ENCODE results near the gene PNPLA8. TPM values are rescaled to one million over a fixed set of nuclear protein-coding genes. Genes with fewer than 3 reads are reported as not detected.
"Not testable (repeated sequence)": the region's sequence is repeated elsewhere in the genome, so short reads cannot be mapped to it uniquely, and the experiment has no call there.

The PNPLA8 gene
- total and polyA plus RNA-seq, 2 donors (not counting 3 experiments of a cell fraction or from before 2014, with no cell fraction given) = 5.9 to 19.9 TPM

DNA sequence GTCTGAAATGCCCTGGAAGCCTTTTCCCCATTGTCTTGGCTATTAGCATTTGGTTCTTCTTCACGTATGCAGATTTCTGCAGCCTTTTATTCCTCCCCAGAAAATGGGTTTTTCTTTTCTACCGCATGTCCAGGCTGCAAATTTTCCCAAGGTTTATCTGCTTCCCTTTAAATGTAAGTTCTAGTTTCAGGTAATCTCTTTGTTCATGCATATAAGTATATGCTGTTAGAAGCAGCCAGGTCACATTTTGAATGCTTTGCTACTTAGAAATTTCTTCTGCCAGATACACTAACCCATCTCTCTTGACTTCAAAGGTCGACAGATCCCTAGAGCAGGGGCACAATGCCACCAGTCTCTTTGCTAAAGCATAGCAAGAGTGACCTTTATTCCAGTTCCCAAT lies 31.3 kb upstream of the PNPLA8 start:
- H3K27me3 ChIP-seq (ENCODE audit: control insufficient read depth in 2 of 2, insufficient read depth in 2 of 2, low read length in 2 of 2) = no peaks in the 10 kb centered on the region
- no peaks in the 10 kb centered on the region for H3K4me1 ChIP-seq (ENCODE audit: control insufficient read depth, extremely low read depth, insufficient read depth, low read length)
- DNase-seq (ENCODE audit: low read depth, low spot score) (no peak), FAIRE-seq (no peak)
- dilution Hi-C loops (cut with MboI; ENCODE audit: extremely low pct_ligation_motif_present, low sequenced_read_pairs) = no loop called here
- H3K9me3 ChIP-seq (replicated peaks; ENCODE audit: control insufficient read depth, insufficient read depth, low read length) = peaks cover 2% of the 10 kb centered on the region
- H3K79me2 ChIP-seq (ENCODE audit: control insufficient read depth, insufficient read depth, low read length) = no peaks in the 10 kb centered on the region
- no TSS peak for BruUV-seq (replicated peaks)
- H3K9me1 ChIP-seq (replicated peaks; ENCODE audit: control insufficient read depth, extremely low read depth, insufficient read depth, low read length) = no peaks in the 10 kb centered on the region
- H3K36me3 ChIP-seq (ENCODE audit: control insufficient read depth in 2 of 2, extremely low read depth in 1 of 2, insufficient read depth in 2 of 2, low read length in 2 of 2) = no peaks in the 10 kb centered on the region
- no peak overlapping the region for H3K27ac ChIP-seq (ENCODE audit: insufficient read depth, low read depth, low read length)
- H3K4me3 ChIP-seq (replicated peaks in 1 of 3; ENCODE audit: insufficient read depth in 1 of 3, low read depth in 1 of 3, low read length in 3 of 3) = no peak overlapping the region
- H4K20me1 ChIP-seq (replicated peaks; ENCODE audit: control insufficient read depth, extremely low read depth, insufficient read depth, low read length) = no peaks in the 10 kb centered on the region
- H3K9ac ChIP-seq (replicated peaks; ENCODE audit: extremely low read depth, insufficient read depth, low read length) = no peak overlapping the region
- no peak overlapping the region for H3K4me2 ChIP-seq (ENCODE audit: insufficient read depth, low read length)
- intact Hi-C loops (cut with micrococcal nuclease) = no loop called here
- no peak overlapping the region for H2AFZ ChIP-seq (ENCODE audit: low read depth, low read length)
- CTCF ChIA-PET = no interaction called here
- TF ChIP-seq JUN (IDR thresholded peaks at IDR 0.05; ENCODE audit: borderline replicate concordance, insufficient read depth, insufficient read length, low read depth) (no peak), MYC (IDR thresholded peaks at IDR 0.05; ENCODE audit: low read depth, low read length) (no peak), EZH2 (IDR thresholded peaks at IDR 0.05; ENCODE audit: borderline replicate concordance, low read depth, low read length, severe bottlenecking) (no peak), GATA2 (IDR thresholded peaks at IDR 0.05; ENCODE audit: insufficient read depth, insufficient read length, low read depth, low read length) (no peak), POLR2AphosphoS5 (IDR thresholded peaks at IDR 0.05; ENCODE audit: insufficient read depth, low read depth, low read length) (no peak), FOS (IDR thresholded peaks at IDR 0.05; ENCODE audit: borderline replicate concordance, insufficient read depth, low read length) (no peak), POLR2A (IDR thresholded peaks at IDR 0.05; ENCODE audit: low read depth, low read length) (no peak), MAX (IDR thresholded peaks at IDR 0.05; ENCODE audit: insufficient read depth, insufficient read length) (no peak)
- TF ChIP-seq, protein P1, sequence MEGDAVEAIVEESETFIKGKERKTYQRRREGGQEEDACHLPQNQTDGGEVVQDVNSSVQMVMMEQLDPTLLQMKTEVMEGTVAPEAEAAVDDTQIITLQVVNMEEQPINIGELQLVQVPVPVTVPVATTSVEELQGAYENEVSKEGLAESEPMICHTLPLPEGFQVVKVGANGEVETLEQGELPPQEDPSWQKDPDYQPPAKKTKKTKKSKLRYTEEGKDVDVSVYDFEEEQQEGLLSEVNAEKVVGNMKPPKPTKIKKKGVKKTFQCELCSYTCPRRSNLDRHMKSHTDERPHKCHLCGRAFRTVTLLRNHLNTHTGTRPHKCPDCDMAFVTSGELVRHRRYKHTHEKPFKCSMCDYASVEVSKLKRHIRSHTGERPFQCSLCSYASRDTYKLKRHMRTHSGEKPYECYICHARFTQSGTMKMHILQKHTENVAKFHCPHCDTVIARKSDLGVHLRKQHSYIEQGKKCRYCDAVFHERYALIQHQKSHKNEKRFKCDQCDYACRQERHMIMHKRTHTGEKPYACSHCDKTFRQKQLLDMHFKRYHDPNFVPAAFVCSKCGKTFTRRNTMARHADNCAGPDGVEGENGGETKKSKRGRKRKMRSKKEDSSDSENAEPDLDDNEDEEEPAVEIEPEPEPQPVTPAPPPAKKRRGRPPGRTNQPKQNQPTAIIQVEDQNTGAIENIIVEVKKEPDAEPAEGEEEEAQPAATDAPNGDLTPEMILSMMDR (IDR thresholded peaks at IDR 0.05; ENCODE audit: extremely low read depth in 1 of 2, insufficient read depth in 1 of 2, low read depth in 1 of 2, low read length in 2 of 2) = no peak
- POLR2A ChIA-PET = no interaction called here

DNA sequence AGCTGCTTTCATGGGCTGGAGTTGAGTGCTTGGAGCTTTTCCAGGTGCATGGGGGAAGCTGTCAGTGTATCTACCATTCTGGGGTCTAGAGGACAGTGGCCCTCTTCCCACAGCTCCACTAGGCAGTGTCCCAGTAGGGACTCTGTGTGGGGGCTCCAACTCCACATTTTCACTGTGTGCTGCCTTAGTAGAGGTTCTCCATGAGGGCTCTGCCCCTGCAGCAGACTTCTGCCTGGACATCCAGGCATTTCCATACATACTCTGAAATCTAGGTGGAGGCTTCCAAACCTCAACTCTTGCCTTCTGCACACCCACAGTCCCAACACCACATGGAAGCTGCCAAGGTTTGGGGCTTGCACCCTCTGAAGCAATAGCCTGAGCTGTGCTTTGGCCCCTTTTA lies 30.7 kb upstream of the PNPLA8 start:
- CTCF ChIA-PET; H4K20me1 ChIP-seq (replicated peaks; ENCODE audit: control insufficient read depth, extremely low read depth, insufficient read depth, low read length); POLR2A ChIA-PET; H3K9me3 ChIP-seq (replicated peaks; ENCODE audit: control insufficient read depth, insufficient read depth, low read length); H3K9ac ChIP-seq (replicated peaks; ENCODE audit: extremely low read depth, insufficient read depth, low read length); H3K27ac ChIP-seq (ENCODE audit: insufficient read depth, low read depth, low read length); H3K79me2 ChIP-seq (ENCODE audit: control insufficient read depth, insufficient read depth, low read length); H3K9me1 ChIP-seq (replicated peaks; ENCODE audit: control insufficient read depth, extremely low read depth, insufficient read depth, low read length); intact Hi-C loops (cut with micrococcal nuclease); H2AFZ ChIP-seq (ENCODE audit: low read depth, low read length); H3K4me3 ChIP-seq (replicated peaks in 1 of 3; ENCODE audit: insufficient read depth in 1 of 3, low read depth in 1 of 3, low read length in 3 of 3); BruUV-seq (replicated peaks); H3K27me3 ChIP-seq (ENCODE audit: control insufficient read depth in 2 of 2, insufficient read depth in 2 of 2, low read length in 2 of 2); DNase-seq (ENCODE audit: low read depth, low spot score); H3K4me1 ChIP-seq (ENCODE audit: control insufficient read depth, extremely low read depth, insufficient read depth, low read length); FAIRE-seq; H3K36me3 ChIP-seq (ENCODE audit: control insufficient read depth in 2 of 2, extremely low read depth in 1 of 2, insufficient read depth in 2 of 2, low read length in 2 of 2); dilution Hi-C loops (cut with MboI; ENCODE audit: extremely low pct_ligation_motif_present, low sequenced_read_pairs); H3K4me2 ChIP-seq (ENCODE audit: insufficient read depth, low read length): not testable (repeated sequence)

GRCh38 chr7:108548141-108548896 lies 22.4 kb upstream of the PNPLA8 start:
- H4K20me1 ChIP-seq (replicated peaks; ENCODE audit: control insufficient read depth, extremely low read depth, insufficient read depth, low read length); H3K9ac ChIP-seq (replicated peaks; ENCODE audit: extremely low read depth, insufficient read depth, low read length); FAIRE-seq; intact Hi-C loops (cut with micrococcal nuclease); H3K79me2 ChIP-seq (ENCODE audit: control insufficient read depth, insufficient read depth, low read length); POLR2A ChIA-PET; H3K27me3 ChIP-seq (ENCODE audit: control insufficient read depth in 2 of 2, insufficient read depth in 2 of 2, low read length in 2 of 2); H3K9me1 ChIP-seq (replicated peaks; ENCODE audit: control insufficient read depth, extremely low read depth, insufficient read depth, low read length); dilution Hi-C loops (cut with MboI; ENCODE audit: extremely low pct_ligation_motif_present, low sequenced_read_pairs); DNase-seq (ENCODE audit: low read depth, low spot score); BruUV-seq (replicated peaks); H3K4me2 ChIP-seq (ENCODE audit: insufficient read depth, low read length); H3K4me1 ChIP-seq (ENCODE audit: control insufficient read depth, extremely low read depth, insufficient read depth, low read length); H3K27ac ChIP-seq (ENCODE audit: insufficient read depth, low read depth, low read length); H3K9me3 ChIP-seq (replicated peaks; ENCODE audit: control insufficient read depth, insufficient read depth, low read length); H3K4me3 ChIP-seq (replicated peaks in 1 of 3; ENCODE audit: insufficient read depth in 1 of 3, low read depth in 1 of 3, low read length in 3 of 3); H2AFZ ChIP-seq (ENCODE audit: low read depth, low read length); H3K36me3 ChIP-seq (ENCODE audit: control insufficient read depth in 2 of 2, extremely low read depth in 1 of 2, insufficient read depth in 2 of 2, low read length in 2 of 2): not testable (repeated sequence)
- CTCF ChIA-PET = interaction anchor here (1.0 kb wide), 1 partner anchor 51 kb away, joined by 3 read pairs; no protein-coding TSS in a partner anchor

All from endothelial cell of umbilical vein (primary cell).